HAP-1 (cell line): ENCODE data around the gene CANT1.

Source experiments
- DNase-seq, 2 experiments: peaks; one replicate each; pipeline ENCODE4 v3.0.0-alpha.2; 2016 to 2020; ENCODE audit warnings: low spot score in 2 of 2
- H3K27me3 ChIP-seq: fragments of 250-450 bp; sonication (Bioruptor Pico); 2 replicates; pipeline ENCODE4 v1.5.1; 2020; ENCODE audit warnings: low read depth, mild to moderate bottlenecking, moderate library complexity
- H3K36me3 ChIP-seq: fragments of 250-450 bp; sonication (Bioruptor Pico); replicated peaks from 2 replicates; pipeline ENCODE4 v1.5.1; 2020; ENCODE audit warnings: mild to moderate bottlenecking
- H3K4me1 ChIP-seq: fragments of 250-450 bp; sonication (Bioruptor Pico); 2 replicates; pipeline ENCODE4 v1.5.1; 2020; ENCODE audit warnings: mild to moderate bottlenecking
- H3K4me3 ChIP-seq: fragments of 250-450 bp; sonication (Bioruptor Pico); 2 replicates; pipeline ENCODE4 v1.5.1; 2020; ENCODE audit warnings: mild to moderate bottlenecking, moderate library complexity
- H3K9me3 ChIP-seq: fragments of 250-450 bp; sonication (Bioruptor Pico); 2 replicates; pipeline ENCODE4 v1.5.1; 2020; ENCODE audit warnings: mild to moderate bottlenecking, moderate library complexity
- in situ Hi-C: fragments of 300-500 bp; cut with MboI; formaldehyde crosslinking; loops from 3 replicates; pipeline ENCODE4 v1.14.3; 2020; ENCODE audit warnings: low sequenced_read_pairs, inconsistent platforms, mixed read lengths

Gene CANT1

GRCh38 chr17:79047291-79047920, 37.8 kb upstream of the CANT1 start:
- H3K27me3 ChIP-seq = no peaks in the 10 kb centered on the region
- no peak for DNase-seq
- peaks cover 7% of the 10 kb centered on the region for H3K4me1 ChIP-seq
- H3K4me3 ChIP-seq = no peak overlapping the region
- in situ Hi-C loops = loop anchor here (5.0 kb wide), 1 partner anchor 35 kb away; no protein-coding TSS in a partner anchor
- H3K9me3 ChIP-seq = no peaks in the 10 kb centered on the region
- H3K36me3 ChIP-seq = no peaks in the 10 kb centered on the region

DNA sequence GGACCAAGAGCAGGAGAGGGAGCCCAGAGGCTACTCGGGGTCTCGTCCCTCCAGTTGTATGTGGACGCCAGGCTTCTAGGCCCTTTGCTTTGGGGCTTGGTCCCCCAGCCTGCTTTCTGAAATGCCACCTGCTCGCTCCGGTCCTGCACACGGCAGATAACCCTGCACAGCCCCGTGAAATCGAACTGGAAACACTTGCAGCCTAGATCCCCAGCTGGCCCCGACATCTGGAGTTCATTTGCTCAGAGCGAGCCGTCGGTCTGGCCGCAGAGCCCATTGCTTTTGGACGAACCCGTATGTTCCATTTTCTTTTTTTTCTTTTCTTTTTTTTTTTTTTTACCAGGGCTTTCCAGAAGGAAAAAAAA, 37.3 kb upstream of the CANT1 start:
- Histone ChIP-seq H3K4me3 (no peak overlapping the region), H3K27me3 (no peaks in the 10 kb centered on the region), H3K4me1 (peaks cover 7% of the 10 kb centered on the region), H3K36me3 (no peaks in the 10 kb centered on the region), H3K9me3 (no peaks in the 10 kb centered on the region)
- no peak for DNase-seq
- in situ Hi-C loops = loop anchor here (5.0 kb wide), 1 partner anchor 35 kb away; no protein-coding TSS in a partner anchor

- Histone ChIP-seq H3K4me3 (no peak overlapping the region), H3K9me3 (no peaks in the 10 kb centered on the region), H3K4me1 (peaks cover 7% of the 10 kb centered on the region), H3K36me3 (no peaks in the 10 kb centered on the region), H3K27me3 (no peaks in the 10 kb centered on the region)
- in situ Hi-C loops = loop anchor here (5.0 kb wide), 1 partner anchor 36 kb away; no protein-coding TSS in a partner anchor
- DNase-seq = no peak
These were observed 36.8 kb upstream of the CANT1 start for GRCh38 chr17:79046197-79046915.

DNA sequence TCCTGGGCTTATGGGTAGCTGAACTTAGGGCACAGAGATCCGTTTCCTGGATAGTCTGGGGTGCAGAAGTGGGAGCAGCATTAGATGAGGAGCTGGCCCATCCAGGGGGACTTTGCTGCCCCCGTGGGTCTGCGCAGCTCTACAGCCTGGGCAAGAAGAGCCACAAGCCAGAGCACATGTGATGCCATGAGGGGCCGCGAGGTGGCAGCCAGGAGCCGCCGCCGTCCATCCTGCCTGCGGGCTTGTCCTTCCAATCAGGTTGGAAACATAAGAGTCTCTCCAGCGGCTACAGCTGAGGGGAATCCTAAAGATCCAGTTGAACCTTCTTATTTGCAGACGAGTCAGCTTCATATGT, 36.3 kb upstream of the CANT1 start:
- Histone ChIP-seq H3K27me3 (no peaks in the 10 kb centered on the region), H3K36me3 (no peaks in the 10 kb centered on the region), H3K4me3 (no peak overlapping the region), H3K4me1 (peaks cover 7% of the 10 kb centered on the region), H3K9me3 (no peaks in the 10 kb centered on the region)
- DNase-seq = peak; percentile 70 to 84
- in situ Hi-C loops = loop anchor here (5.0 kb wide), 1 partner anchor 36 kb away; no protein-coding TSS in a partner anchor

GRCh38 chr17:79045001-79045729, 35.6 kb upstream of the CANT1 start:
- Histone ChIP-seq H3K9me3 (no peaks in the 10 kb centered on the region), H3K36me3 (no peaks in the 10 kb centered on the region), H3K4me3 (no peak overlapping the region), H3K27me3 (no peaks in the 10 kb centered on the region), H3K4me1 (peaks cover 7% of the 10 kb centered on the region)
- in situ Hi-C loops = loop anchor here (5.0 kb wide), 1 partner anchor 37 kb away; no protein-coding TSS in a partner anchor
- no peak for DNase-seq

GRCh38 chr17:79044462-79044861, 34.9 kb upstream of the CANT1 start:
- no peaks in the 10 kb centered on the region for H3K36me3 ChIP-seq
- peaks cover 7% of the 10 kb centered on the region for H3K4me1 ChIP-seq
- no peaks in the 10 kb centered on the region for H3K27me3 ChIP-seq
- DNase-seq = no peak
- in situ Hi-C loops = no loop called here
- H3K4me3 ChIP-seq = no peak overlapping the region
- H3K9me3 ChIP-seq = no peaks in the 10 kb centered on the region

DNA sequence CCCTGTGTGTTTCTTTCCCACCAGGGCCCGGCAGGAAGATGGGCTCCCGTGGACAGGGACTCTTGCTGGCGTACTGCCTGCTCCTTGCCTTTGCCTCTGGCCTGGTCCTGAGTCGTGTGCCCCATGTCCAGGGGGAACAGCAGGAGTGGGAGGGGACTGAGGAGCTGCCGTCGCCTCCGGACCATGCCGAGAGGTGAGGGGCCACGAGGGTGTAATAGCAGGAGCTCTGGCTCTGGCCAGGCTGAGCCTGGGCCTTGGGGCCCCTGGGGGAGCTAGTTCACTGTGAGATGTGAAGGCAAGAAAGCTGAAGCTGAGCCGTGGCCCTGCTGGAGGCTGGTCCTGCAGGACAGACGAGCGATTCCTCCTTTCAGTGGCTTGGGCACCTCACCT, 34.4 kb upstream of the CANT1 start:
- Histone ChIP-seq H3K9me3 (no peaks in the 10 kb centered on the region), H3K4me3 (no peak overlapping the region), H3K27me3 (no peaks in the 10 kb centered on the region), H3K4me1 (peaks cover 5% of the 10 kb centered on the region), H3K36me3 (no peaks in the 10 kb centered on the region)
- DNase-seq = no peak
- in situ Hi-C loops = no loop called here

DNA sequence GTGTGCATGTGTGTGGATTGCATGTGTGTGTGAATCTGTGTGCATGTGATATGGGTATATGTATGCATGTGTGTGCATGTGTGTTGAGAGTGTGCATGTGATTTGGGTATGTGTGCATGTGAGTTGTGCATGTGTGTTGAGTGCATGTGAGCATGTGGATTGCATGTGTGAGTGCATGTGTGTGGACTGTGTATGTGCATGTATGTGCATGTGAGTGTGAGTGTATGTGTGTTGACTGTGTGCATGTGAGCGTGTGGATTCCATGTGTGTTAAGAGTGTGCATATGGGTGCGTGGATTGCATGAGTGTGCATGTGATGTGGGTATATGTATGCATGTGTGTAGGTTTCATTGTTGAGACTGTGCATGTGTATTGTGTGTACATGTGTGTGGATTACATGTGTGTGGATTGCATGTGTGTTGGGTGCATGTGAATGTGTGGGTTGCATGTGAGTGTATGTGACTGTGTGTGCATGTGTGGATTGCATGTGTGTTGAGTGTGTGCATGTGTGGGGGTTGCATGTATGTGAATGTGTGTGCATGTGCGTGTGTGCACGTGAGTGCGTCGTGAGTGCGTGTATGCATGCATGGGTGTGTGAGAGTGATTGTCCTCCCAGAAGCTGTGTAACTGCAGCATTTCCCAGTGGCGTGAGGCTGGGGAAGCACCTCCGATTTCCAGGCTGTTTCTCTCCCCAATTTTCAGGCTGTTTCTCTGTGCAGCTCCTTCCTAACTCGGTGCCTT, 33.8 kb upstream of the CANT1 start:
- DNase-seq = no peak
- H3K9me3 ChIP-seq = no peaks in the 10 kb centered on the region
- H3K4me1 ChIP-seq = no peaks in the 10 kb centered on the region; the same call in 1 of the 2 replicates
- H3K4me3 ChIP-seq = no peak overlapping the region
- no peaks in the 10 kb centered on the region for H3K27me3 ChIP-seq
- in situ Hi-C loops = no loop called here
- no peaks in the 10 kb centered on the region for H3K36me3 ChIP-seq

DNA sequence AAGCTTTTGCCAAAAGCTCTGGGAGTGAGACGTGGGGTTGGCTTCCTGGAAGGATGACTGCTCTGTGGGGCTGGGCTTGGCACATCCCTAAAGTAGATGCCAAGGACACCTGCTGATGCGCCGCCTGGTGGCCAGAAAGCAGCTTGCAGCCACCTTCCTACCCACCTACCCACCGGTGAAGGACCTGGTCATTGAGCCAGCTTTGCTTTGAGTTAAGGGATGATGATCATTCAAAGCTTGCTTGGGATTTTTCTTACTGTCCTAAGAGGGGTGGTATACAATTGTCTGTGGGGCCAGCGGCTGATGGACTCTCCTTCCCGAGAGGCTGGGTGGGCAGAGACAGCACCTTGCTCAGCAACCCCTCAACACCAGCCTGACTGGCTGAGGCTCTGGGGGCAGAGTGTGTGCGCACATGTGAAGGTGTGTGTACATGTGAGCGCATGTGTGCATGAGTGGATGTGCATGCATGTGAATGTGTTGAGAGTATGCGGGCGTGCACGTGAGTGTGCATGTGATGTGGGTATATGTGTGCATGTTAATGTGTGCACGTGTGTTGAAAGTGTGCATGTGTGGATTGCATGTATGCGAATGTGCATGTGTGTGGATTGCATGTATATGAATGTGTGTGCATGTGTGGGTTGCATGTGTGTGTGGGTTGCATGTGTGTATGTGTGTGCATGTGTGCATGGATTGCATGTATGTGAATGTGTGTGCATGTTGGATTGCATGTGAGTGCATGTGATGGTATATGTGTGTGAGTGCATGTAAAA, 33.0 kb upstream of the CANT1 start:
- peak in 1 of 2 experiments; percentile 83 for DNase-seq
- Histone ChIP-seq H3K36me3 (no peaks in the 10 kb centered on the region), H3K4me1 (no peaks in the 10 kb centered on the region), H3K9me3 (no peaks in the 10 kb centered on the region), H3K4me3 (no peak overlapping the region), H3K27me3 (no peaks in the 10 kb centered on the region)
- in situ Hi-C loops = no loop called here

DNA sequence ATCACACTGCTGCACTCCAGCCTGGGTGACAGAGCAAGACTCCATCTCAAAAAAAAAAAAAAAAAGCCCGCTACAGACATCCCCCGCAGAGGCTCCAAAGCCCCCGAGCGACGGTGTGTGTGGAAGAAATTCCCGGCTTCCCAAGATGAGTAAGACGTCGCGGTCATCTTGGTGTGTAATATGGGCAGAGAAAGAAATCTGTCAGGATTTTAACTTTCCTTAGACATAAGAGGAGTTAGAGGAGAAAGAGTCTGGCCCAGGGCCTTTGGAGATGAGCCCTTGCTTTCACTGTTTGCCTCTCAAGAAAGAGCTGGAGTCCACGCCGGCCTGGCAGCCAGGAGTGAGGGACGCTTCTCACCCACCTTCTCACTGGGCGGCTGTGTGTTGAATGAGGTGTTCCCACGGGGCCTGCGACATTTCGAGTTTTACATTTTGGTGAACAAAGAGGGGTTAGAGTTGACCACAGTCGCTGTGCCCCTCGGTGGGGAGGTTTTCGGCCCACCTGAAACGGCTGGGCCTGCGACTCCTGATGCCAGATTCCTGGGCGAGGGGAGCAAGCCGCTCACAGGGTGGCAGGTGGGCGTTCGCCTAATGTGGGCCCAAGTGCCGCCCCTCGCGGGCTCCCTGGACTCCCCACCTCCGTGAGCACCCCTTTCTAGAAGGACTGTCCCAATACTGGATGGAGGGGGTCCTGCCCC, 32.3 kb upstream of the CANT1 start:
- Histone ChIP-seq H3K27me3 (no peaks in the 10 kb centered on the region), H3K4me3 (no peak overlapping the region), H3K36me3 (no peaks in the 10 kb centered on the region), H3K9me3 (no peaks in the 10 kb centered on the region), H3K4me1 (no peaks in the 10 kb centered on the region)
- no peak for DNase-seq
- in situ Hi-C loops = no loop called here

DNA sequence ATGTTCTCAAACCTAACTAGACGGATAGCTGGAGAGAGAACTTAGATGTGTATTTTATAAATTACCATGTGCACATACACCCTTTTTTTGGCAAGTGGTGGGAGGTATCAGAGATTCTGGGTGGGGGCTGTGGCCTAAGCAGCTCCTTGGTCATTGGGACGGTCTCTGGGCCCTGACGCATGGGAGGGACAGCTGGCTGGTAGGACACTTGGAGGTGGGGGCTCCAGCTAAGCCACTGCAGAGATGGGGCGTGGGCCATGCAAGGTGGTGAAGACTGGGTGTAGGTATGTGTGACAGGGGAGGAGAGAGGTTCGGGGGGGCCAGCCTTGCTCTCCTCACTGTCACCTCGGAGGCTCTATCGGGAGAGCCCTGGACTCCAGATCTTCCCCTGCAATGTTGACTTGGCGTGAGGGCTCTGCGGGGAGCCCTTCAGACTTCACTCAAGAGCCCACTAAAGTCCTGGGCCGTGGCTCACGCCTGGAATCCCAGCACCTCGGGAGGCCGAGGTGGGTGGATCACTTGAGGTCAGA, 31.5 kb upstream of the CANT1 start:
- Histone ChIP-seq H3K4me3 (no peak overlapping the region), H3K9me3 (no peaks in the 10 kb centered on the region), H3K36me3 (no peaks in the 10 kb centered on the region), H3K27me3 (no peaks in the 10 kb centered on the region), H3K4me1 (no peaks in the 10 kb centered on the region)
- in situ Hi-C loops = no loop called here
- DNase-seq = no peak

DNA sequence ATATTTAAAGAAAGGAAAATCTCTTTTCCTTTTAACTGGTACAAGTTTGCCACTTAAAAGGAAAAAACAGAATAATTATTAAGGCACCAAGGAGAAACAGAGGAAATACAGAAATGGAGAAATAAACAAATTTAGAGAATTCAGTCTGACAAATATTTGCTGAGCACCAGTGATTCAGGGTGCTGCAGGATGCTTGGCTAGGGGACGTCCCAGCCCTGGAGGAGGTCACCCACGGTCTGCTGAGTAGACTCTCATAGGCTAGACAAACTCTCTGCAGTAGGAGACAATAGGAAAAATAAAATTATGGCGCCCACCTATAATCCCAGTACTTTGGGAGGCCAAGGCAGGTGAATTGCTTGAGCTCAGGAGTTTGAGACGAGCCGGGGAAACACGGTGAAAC, 30.3 kb upstream of the CANT1 start:
- no peak overlapping the region for H3K4me3 ChIP-seq
- H3K36me3 ChIP-seq = no peaks in the 10 kb centered on the region
- in situ Hi-C loops = no loop called here
- H3K9me3 ChIP-seq = no peaks in the 10 kb centered on the region
- no peak for DNase-seq
- H3K4me1 ChIP-seq = no peaks in the 10 kb centered on the region
- no peaks in the 10 kb centered on the region for H3K27me3 ChIP-seq
